Activated CD8-positive, alpha-beta memory T cell treated with anti-CD3 and anti-CD28 coated beads, Interleukin-2, amount 10 ng/mL, durations not matched to agents 7 days and 5 days (primary cell): ENCODE measurements around the gene SLAMF7. TPM values are rescaled to one million over a fixed set of nuclear protein-coding genes. Genes with fewer than 3 reads are reported as not detected.
"Not testable (repeated sequence)": the region's sequence is repeated elsewhere in the genome, so short reads cannot be mapped to it uniquely, and the experiment has no call there.

Experiments used
- ATAC-seq: fragments of 150-1000 bp; cut with Tn5 transposase; one replicate; pipeline ENCODE4 v1.10.0; 2021; ENCODE audit warnings: moderate library complexity
- CTCF ChIA-PET: fragments of 350-600 bp; sonication (Branson Sonifier 250); formaldehyde crosslinking; loops from one replicate; lab custom pipeline; 2021; ENCODE audit warnings: antibody characterized with exemption; lab: Charles Lee
- DNase-seq: peaks from one replicate; pipeline ENCODE4 v3.0.0-alpha.2; 2020
- H3K27ac Mint-ChIP-seq: one replicate; pipeline ENCODE4 v1.8.0; 2021; ENCODE audit warnings: mild to moderate bottlenecking, mixed read lengths
- H3K27me3 Mint-ChIP-seq: one replicate; pipeline ENCODE4 v1.8.0; 2021; ENCODE audit warnings: mixed read lengths
- H3K36me3 Mint-ChIP-seq: one replicate; pipeline ENCODE4 v1.8.0; 2021; ENCODE audit warnings: mild to moderate bottlenecking, mixed read lengths
- H3K4me1 Mint-ChIP-seq: one replicate; pipeline ENCODE4 v1.8.0; 2021; ENCODE audit warnings: mixed read lengths
- H3K4me3 Mint-ChIP-seq: one replicate; pipeline ENCODE4 v1.8.0; 2021; ENCODE audit warnings: mild to moderate bottlenecking, moderate library complexity, mixed read lengths
- H3K9me3 Mint-ChIP-seq: one replicate; pipeline ENCODE4 v1.8.0; 2022; ENCODE audit warnings: low read depth, mixed read lengths
- total RNA-seq, 2 experiments: library from RNA; stranded (reverse); gene quantifications; one replicate each; pipeline ENCODE4 v1.2.3, GENCODE V29; 2021

The SLAMF7 gene
- total RNA-seq, 2 experiments from 2014 or later = 107 to 126 TPM

DNA sequence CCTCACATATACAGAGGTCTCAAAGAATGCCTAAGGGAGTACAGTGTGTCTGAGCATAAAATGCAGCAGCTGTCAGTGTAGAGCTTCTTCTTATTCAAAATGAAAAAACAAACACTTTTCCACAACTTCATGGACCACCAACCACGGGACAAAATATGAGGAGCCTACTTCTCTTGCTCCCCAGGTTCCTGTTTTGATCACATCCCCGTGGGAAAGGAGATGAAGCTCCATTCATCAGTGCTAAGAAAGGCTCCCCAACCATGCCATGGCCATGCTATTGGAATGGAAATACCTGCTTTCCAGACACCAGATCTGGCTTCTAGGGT lies 27.8 kb upstream of the SLAMF7 start:
- no peak overlapping the region for H3K4me3 Mint-ChIP-seq
- H3K4me1 Mint-ChIP-seq = peaks cover 24% of the 10 kb centered on the region
- H3K36me3 Mint-ChIP-seq = peaks cover 4% of the 10 kb centered on the region
- DNase-seq (no peak), ATAC-seq (no peak)
- H3K27ac Mint-ChIP-seq = no peak overlapping the region
- CTCF ChIA-PET = interaction anchor here (0.7 to 6.4 kb wide), 11 partner anchors 14 to 87 kb away, joined by 3 to 79 read pairs (median 4); no protein-coding TSS in a partner anchor
- H3K9me3 Mint-ChIP-seq = no peaks in the 10 kb centered on the region
- no peaks in the 10 kb centered on the region for H3K27me3 Mint-ChIP-seq

- H3K27ac Mint-ChIP-seq = no peak within 1 kb of the TSS
- no peak within 1 kb of the TSS for H3K4me3 Mint-ChIP-seq
- no peaks in the 10 kb centered on the region for H3K36me3 Mint-ChIP-seq
- DNase-seq = peak; percentile 79
- H3K9me3 Mint-ChIP-seq = no peaks in the 10 kb centered on the region
- H3K4me1 Mint-ChIP-seq = peaks cover 27% of the 10 kb centered on the region
- ATAC-seq = peak; percentile 48
- H3K27me3 Mint-ChIP-seq = no peaks in the 10 kb centered on the region
- CTCF ChIA-PET = interaction anchor here (0.8 to 6.4 kb wide), 14 partner anchors 13 to 125 kb away, joined by 3 to 79 read pairs (median 6); no protein-coding TSS in a partner anchor
Measured at GRCh38 chr1:160711602-160712311, 27.3 kb upstream of the SLAMF7 start, which contains the start of gene CD48. TSS of gene CD48 (minus strand) at chr1:160711822. CDS start at chr1:160711763, 59 bp downstream.

- not testable (repeated sequence) for H3K9me3 Mint-ChIP-seq, H3K4me3 Mint-ChIP-seq, H3K36me3 Mint-ChIP-seq, H3K27ac Mint-ChIP-seq, H3K27me3 Mint-ChIP-seq
- H3K4me1 Mint-ChIP-seq = peaks cover 35% of the 10 kb centered on the region
- CTCF ChIA-PET = interaction anchor here (0.8 to 6.4 kb wide), 15 partner anchors 13 to 124 kb away, joined by 3 to 79 read pairs (median 5); partner anchors contain the start of gene SLAMF7
- DNase-seq (peak; percentile 69), ATAC-seq (peak; percentile 47)
Measured at GRCh38 chr1:160712525-160713080, 26.4 kb upstream of the SLAMF7 start.

GRCh38 chr1:160713161-160713560 lies 25.9 kb upstream of the SLAMF7 start:
- H3K4me3 Mint-ChIP-seq = no peak overlapping the region
- no peaks in the 10 kb centered on the region for H3K9me3 Mint-ChIP-seq
- no peak for ATAC-seq
- peaks cover 38% of the 10 kb centered on the region for H3K4me1 Mint-ChIP-seq
- DNase-seq = no peak
- H3K36me3 Mint-ChIP-seq = no peaks in the 10 kb centered on the region
- H3K27ac Mint-ChIP-seq = no peak overlapping the region
- H3K27me3 Mint-ChIP-seq = no peaks in the 10 kb centered on the region
- CTCF ChIA-PET = interaction anchor here (0.9 to 6.4 kb wide), 10 partner anchors 12 to 124 kb away, joined by 3 to 79 read pairs (median 6); partner anchors contain the start of gene SLAMF7

DNA sequence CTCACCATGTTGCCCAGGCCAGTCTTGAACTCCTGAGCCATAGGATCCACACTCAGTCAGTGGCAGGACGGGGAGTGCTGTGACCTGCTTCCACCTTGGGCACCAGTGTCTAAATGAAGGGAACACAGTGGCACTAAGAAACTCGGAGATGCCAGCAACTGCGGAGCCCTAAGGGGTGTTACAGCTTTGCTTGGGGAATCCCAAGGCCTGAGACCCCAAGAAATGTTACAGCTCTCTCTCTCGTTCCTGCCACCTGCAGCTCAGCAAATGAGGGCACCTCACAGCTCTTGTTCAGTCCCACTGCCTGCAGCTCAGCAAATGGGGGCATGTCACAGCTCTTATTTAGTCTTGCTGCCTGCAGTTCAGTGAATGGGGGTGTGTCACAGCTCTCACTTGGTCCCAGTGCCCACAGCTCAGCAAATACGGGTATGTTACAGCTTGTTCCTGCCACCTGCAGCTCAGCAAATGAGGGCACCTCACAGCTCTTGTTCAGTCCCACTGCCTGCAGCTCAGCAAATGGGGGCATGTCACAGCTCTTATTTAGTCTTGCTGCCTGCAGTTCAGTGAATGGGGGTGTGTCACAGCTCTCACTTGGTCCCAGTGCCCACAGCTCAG lies 24.9 kb upstream of the SLAMF7 start:
- not testable (repeated sequence) for ATAC-seq, H3K9me3 Mint-ChIP-seq, H3K4me3 Mint-ChIP-seq, H3K27ac Mint-ChIP-seq, DNase-seq, H3K36me3 Mint-ChIP-seq, H3K27me3 Mint-ChIP-seq
- CTCF ChIA-PET = interaction anchor here (0.5 to 6.4 kb wide), 10 partner anchors 11 to 313 kb away, joined by 3 to 79 read pairs (median 4); no protein-coding TSS in a partner anchor
- peaks cover 38% of the 10 kb centered on the region for H3K4me1 Mint-ChIP-seq

- peaks cover 43% of the 10 kb centered on the region for H3K4me1 Mint-ChIP-seq
- no peak overlapping the region for H3K4me3 Mint-ChIP-seq
- ATAC-seq = no peak
- H3K27ac Mint-ChIP-seq = no peak overlapping the region
- CTCF ChIA-PET = interaction anchor here (1.2 to 6.4 kb wide), 7 partner anchors 9 to 175 kb away, joined by 3 to 79 read pairs (median 6); no protein-coding TSS in a partner anchor
- H3K36me3 Mint-ChIP-seq = no peaks in the 10 kb centered on the region
- H3K27me3 Mint-ChIP-seq = no peaks in the 10 kb centered on the region
- no peaks in the 10 kb centered on the region for H3K9me3 Mint-ChIP-seq
- DNase-seq = no peak
Measured at GRCh38 chr1:160716013-160716412, 23.0 kb upstream of the SLAMF7 start.

GRCh38 chr1:160717306-160717705 lies 21.7 kb upstream of the SLAMF7 start:
- no peak overlapping the region for H3K4me3 Mint-ChIP-seq
- ATAC-seq = no peak
- DNase-seq = no peak
- peaks cover 1% of the 10 kb centered on the region for H3K36me3 Mint-ChIP-seq
- H3K27ac Mint-ChIP-seq = no peak overlapping the region
- peaks cover 41% of the 10 kb centered on the region for H3K4me1 Mint-ChIP-seq
- H3K9me3 Mint-ChIP-seq = no peaks in the 10 kb centered on the region
- H3K27me3 Mint-ChIP-seq = no peaks in the 10 kb centered on the region
- CTCF ChIA-PET = no interaction called here

DNA sequence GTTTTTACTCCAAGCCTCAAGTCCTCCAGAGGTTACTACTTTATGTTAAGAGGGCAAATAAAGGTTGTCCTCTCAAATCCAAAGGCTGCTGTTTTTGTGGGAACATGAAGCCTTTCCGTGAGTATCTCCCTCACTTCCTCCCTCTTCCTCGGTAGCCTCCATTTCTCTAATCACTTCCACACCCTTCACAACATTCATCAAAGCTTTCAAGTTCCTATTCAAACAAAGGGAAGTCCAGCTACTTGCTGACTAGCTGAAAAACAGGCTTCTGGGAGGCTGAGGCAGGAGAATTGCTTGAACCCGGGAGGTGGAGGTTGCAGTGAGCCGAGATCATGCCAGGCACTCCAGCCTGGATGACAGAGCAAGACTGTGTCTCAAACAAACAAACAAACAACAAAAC lies 20.8 kb upstream of the SLAMF7 start:
- H3K4me1 Mint-ChIP-seq = peaks cover 41% of the 10 kb centered on the region
- H3K9me3 Mint-ChIP-seq = no peaks in the 10 kb centered on the region
- H3K36me3 Mint-ChIP-seq = peaks cover 1% of the 10 kb centered on the region
- ATAC-seq (no peak), DNase-seq (no peak)
- CTCF ChIA-PET = no interaction called here
- H3K27me3 Mint-ChIP-seq = no peaks in the 10 kb centered on the region
- no peak overlapping the region for H3K4me3 Mint-ChIP-seq
- H3K27ac Mint-ChIP-seq = no peak overlapping the region

DNA sequence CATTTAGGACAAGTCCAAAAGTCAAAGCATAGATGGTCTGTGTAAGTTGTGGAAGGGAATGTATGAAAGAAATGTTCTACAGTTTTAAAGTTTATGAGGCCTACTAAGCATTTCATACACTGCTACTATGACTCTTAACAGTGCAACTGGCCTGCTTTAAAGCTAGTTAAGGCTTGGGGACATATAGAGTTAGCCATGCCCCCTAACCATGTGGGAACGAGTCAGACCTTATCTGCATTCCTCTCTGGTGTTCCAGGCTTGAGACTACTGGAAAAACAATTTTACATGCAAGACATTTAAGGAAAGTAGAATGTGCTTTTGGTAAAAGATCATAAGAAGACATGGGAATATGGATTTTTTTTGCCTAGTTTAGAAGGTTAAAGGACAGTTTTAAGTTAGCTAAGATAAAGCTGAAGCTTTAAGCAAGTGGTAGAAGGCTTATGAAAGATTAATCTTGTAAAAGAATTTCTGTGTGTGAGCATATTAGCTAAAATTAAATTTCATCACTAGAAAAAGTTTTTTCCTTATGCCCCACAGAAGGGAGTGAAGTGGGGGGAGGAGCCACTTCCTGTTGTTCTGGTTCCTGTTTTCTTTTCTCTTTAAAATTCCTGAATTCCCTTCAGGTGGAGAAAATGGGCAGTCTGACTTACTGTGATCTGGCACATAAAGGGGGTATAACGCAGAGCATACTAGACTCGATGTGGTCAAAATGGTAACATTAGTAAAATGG lies 18.5 kb upstream of the SLAMF7 start:
- no peak overlapping the region for H3K4me3 Mint-ChIP-seq
- no peak for DNase-seq
- H3K36me3 Mint-ChIP-seq = peaks cover 1% of the 10 kb centered on the region
- no peak overlapping the region for H3K27ac Mint-ChIP-seq
- CTCF ChIA-PET = interaction anchor here (1.2 to 12.5 kb wide), 5 partner anchors 12 to 233 kb away, joined by 3 to 292 read pairs (median 84); no protein-coding TSS in a partner anchor
- no peak for ATAC-seq
- H3K9me3 Mint-ChIP-seq = no peaks in the 10 kb centered on the region
- H3K27me3 Mint-ChIP-seq = no peaks in the 10 kb centered on the region
- peaks cover 42% of the 10 kb centered on the region for H3K4me1 Mint-ChIP-seq

DNA sequence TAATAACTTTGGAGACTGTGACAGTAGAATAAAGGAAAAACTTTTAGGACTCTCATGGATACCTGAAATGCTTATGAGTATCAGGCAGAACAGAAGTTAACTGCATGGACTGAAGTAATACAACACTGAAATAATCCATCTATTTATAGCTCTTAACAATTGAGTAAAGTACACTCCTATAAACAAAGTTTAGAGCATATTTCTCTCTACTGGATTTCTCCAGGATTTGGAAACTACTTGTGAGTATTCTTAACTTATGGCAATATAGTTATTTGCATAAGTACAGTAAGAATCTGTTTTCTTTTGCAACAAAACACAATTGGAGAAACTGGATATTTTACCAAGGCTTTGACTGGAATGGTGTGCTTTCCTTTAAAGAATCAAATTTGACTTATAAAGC lies 17.6 kb upstream of the SLAMF7 start:
- H3K27ac Mint-ChIP-seq = no peak overlapping the region
- no peaks in the 10 kb centered on the region for H3K9me3 Mint-ChIP-seq
- H3K27me3 Mint-ChIP-seq = no peaks in the 10 kb centered on the region
- H3K36me3 Mint-ChIP-seq = peaks cover 1% of the 10 kb centered on the region
- ATAC-seq (no peak), DNase-seq (no peak)
- H3K4me3 Mint-ChIP-seq = no peak overlapping the region
- peaks cover 40% of the 10 kb centered on the region for H3K4me1 Mint-ChIP-seq
- CTCF ChIA-PET = interaction anchor here (1.1 to 12.5 kb wide), 7 partner anchors 13 to 232 kb away, joined by 3 to 292 read pairs (median 8); no protein-coding TSS in a partner anchor

DNA sequence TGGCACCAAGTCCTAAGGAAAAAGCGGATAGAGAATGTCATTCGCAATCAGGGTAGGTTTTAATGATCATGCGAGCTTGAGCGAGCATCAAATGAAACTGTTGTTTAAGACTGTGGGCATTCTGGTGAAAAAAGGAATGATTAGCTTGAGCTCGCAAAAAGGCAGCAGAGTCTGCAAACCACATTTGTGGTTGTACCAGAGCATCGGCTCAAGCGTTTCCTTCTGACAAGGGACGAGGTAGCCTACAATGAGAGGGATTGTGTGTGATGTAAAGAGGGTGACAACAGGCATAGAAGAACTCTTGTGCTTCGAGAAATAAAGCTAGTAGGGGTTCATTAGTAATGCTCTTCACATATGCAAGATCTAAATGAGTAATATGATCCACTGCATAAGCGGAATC lies 16.3 kb upstream of the SLAMF7 start:
- peak overlapping the region; percentile 86 for H3K27ac Mint-ChIP-seq
- ATAC-seq = peak; percentile 51
- no peaks in the 10 kb centered on the region for H3K27me3 Mint-ChIP-seq
- peaks cover 1% of the 10 kb centered on the region for H3K36me3 Mint-ChIP-seq
- peaks cover 27% of the 10 kb centered on the region for H3K4me1 Mint-ChIP-seq
- peak overlapping the region; percentile 33 for H3K4me3 Mint-ChIP-seq
- CTCF ChIA-PET = interaction anchor here (0.7 to 12.5 kb wide), 17 partner anchors 8 to 231 kb away, joined by 3 to 292 read pairs (median 4); partner anchors contain the start of genes CD48 and SLAMF7
- no peaks in the 10 kb centered on the region for H3K9me3 Mint-ChIP-seq
- peak; percentile 68 for DNase-seq

GRCh38 chr1:160723332-160723731 lies 15.7 kb upstream of the SLAMF7 start:
- CTCF ChIA-PET = interaction anchor here (0.6 to 12.5 kb wide), 17 partner anchors 7 to 228 kb away, joined by 3 to 292 read pairs (median 4); partner anchors contain the start of genes CD48 and SLAMF7
- H3K4me1 Mint-ChIP-seq = peaks cover 26% of the 10 kb centered on the region
- H3K9me3 Mint-ChIP-seq = no peaks in the 10 kb centered on the region
- H3K36me3 Mint-ChIP-seq = peaks cover 1% of the 10 kb centered on the region
- H3K27me3 Mint-ChIP-seq = no peaks in the 10 kb centered on the region
- H3K27ac Mint-ChIP-seq = peak overlapping the region; percentile 86
- ATAC-seq = no peak
- no peak for DNase-seq
- no peak overlapping the region for H3K4me3 Mint-ChIP-seq
